ENCODE measurements around the gene PIEZO2.

The PIEZO2 gene

DNA sequence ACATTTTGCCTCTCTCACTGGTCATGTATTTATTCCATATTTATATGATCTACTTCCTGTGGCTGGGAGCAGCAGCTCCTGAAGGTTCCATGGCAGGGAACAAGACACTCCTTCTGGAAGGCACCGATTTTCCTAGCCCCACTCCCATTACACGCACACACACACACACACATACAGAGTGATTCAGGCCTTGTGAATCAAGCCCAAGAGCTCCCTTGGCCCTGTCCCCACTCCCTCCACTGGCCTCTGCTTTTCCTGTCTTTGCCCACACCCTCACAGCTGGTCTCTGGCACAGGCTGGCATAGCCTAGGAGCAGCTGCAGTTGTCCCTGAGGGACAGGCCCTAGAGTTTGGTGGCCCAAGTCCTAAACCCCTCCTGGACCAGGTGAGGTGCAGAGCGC is 421.9 kb downstream of the PIEZO2 start:
- Histone ChIP-seq H3K9me3 (peaks cover 13% of the 10 kb centered on the region; the same call in 1 of the 2 replicates), H4K20me1 (no peaks in the 10 kb centered on the region), H3K27ac (no peak overlapping the region), H3K4me1 (no peaks in the 10 kb centered on the region), H3K27me3 (no peaks in the 10 kb centered on the region), H3K9ac (no peak overlapping the region), H3K36me3 (no peaks in the 10 kb centered on the region), H3K4me2 (no peak overlapping the region), H3K4me3 (no peak overlapping the region)
- no peak for TF ChIP-seq Cebpa-rat (IDR thresholded peaks at IDR 0.05)

DNA sequence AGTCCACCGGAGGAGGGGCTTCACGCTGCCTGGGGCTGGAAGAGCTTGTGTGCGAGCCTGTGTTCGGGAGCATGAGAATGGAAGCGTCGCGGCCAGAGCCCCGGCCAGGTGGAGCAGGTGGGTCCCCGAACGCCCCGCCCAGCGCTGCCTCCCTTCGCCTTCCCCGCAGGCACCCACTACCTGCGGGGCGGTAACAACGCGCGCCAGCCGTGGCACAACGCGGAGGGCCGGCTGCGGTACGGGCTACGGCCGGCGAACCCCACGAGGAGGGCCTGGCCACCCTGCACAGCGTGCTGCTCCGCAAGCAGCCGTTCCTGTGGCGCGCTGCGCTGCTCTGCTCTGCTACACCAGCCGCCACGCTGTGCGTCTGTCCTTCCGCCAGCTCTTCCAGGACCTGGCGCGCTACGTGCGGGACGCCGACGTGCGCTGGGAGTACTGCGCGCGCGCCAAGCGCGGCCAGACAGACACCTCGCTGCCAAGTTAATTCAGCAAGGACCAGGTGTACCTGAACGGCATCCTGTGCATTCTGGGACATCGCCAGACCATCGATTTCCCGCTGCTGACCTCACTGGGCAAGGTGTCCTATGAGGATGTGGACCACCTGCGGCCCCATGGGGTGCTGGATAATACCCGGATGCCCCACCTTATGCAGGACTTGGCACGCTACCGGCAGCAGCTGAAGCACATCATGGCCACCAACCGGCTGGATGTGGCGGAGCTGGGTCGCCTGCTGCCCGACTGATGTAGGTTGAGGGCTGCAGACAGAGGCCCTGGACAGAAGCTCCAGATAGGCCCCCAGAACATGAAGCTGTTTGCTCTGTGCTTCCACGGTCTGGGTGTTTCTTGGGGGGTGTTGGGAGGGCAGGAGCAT is 422.9 kb downstream of the PIEZO2 start:
- Histone ChIP-seq H4K20me1 (no peaks in the 10 kb centered on the region), H3K4me2 (no peak overlapping the region), H3K27me3 (no peaks in the 10 kb centered on the region), H3K4me1 (no peaks in the 10 kb centered on the region), H3K36me3 (no peaks in the 10 kb centered on the region), H3K4me3 (no peak overlapping the region), H3K9me3 (peaks cover 13% of the 10 kb centered on the region; the same call in 1 of the 2 replicates), H3K9ac (no peak overlapping the region), H3K27ac (no peak overlapping the region)
- no peak for TF ChIP-seq Cebpa-rat (IDR thresholded peaks at IDR 0.05)

DNA sequence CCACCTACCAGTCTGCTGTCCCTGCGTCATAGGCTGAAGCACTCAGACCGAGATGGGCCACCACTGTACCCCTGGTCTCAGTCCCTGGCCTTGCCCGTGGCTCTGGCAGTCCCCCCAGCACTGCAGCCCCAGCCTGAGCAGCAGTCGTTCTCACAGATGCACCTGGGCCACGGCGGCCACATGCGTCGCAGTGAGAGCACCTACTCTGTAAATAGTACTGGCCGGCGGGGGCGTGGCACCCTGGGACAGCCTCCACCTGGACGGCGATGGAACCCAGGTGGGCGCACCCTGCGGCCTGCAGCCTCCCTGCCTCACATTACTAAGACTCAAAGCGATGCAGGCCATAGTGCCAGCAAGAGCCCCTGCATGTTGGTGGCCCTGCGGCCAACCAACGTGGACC is 424.7 kb downstream of the PIEZO2 start:
- no peaks in the 10 kb centered on the region for H3K4me1 ChIP-seq
- no peak overlapping the region for H3K4me2 ChIP-seq
- H3K27me3 ChIP-seq, result no peaks in the 10 kb centered on the region
- TF ChIP-seq Cebpa-rat (IDR thresholded peaks at IDR 0.05), result no peak
- H3K9me3 ChIP-seq, result peaks cover 13% of the 10 kb centered on the region; the same call in 1 of the 2 replicates
- no peak overlapping the region for H3K4me3 ChIP-seq
- no peaks in the 10 kb centered on the region for H3K36me3 ChIP-seq
- H3K9ac ChIP-seq, result no peak overlapping the region
- no peaks in the 10 kb centered on the region for H4K20me1 ChIP-seq
- H3K27ac ChIP-seq, result no peak overlapping the region

DNA sequence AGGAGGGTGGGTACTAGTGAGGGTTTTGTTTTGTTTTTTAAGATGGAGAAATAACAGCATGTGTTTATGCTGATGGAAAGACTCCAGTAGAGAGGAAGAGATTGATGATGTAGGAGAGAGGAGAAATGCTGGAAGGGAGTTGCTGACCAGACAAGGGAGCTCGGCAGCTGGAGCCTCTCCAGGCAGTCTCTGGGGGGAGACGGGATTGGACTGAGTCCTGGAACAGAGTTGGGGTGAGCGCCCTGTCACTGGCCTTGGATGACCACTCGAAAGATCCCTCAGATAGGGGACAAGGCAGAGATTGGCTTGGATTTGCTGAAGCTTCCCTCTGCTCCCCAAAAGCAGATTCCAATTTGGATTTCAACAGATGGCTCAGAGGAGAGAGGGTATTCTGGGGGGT is 425.9 kb downstream of the PIEZO2 start:
- no peaks in the 10 kb centered on the region for H3K36me3 ChIP-seq
- H3K27me3 ChIP-seq, result no peaks in the 10 kb centered on the region
- no peak for TF ChIP-seq Cebpa-rat (IDR thresholded peaks at IDR 0.05)
- no peaks in the 10 kb centered on the region for H3K4me1 ChIP-seq
- peaks cover 13% of the 10 kb centered on the region; the same call in 1 of the 2 replicates for H3K9me3 ChIP-seq
- H4K20me1 ChIP-seq, result no peaks in the 10 kb centered on the region
- no peak overlapping the region for H3K27ac ChIP-seq
- no peak overlapping the region for H3K9ac ChIP-seq
- H3K4me2 ChIP-seq, result no peak overlapping the region
- no peak overlapping the region for H3K4me3 ChIP-seq

DNA sequence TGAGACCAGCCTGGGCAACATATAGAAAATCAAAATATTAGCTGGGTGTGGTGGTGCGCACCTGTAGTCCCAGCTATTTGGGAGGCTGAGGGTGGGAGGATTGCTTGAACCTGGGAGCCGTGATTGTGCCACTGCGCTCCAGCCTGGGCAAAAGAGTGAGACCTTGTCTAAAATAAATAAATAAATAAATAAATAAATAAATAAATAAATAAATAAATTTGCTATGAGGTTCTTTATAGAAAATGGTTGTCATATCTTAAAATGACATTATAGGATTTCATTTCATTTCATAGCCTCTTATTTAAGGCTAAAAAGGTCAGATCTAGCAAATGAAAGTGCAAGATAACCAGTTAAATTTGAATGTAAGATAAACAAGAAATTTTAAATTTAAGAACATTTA is 430.6 kb downstream of the PIEZO2 start:
- H3K9me3 ChIP-seq, result no peaks in the 10 kb centered on the region
- no peak overlapping the region for H3K27ac ChIP-seq
- H3K4me1 ChIP-seq, result no peaks in the 10 kb centered on the region
- no peak overlapping the region for H3K4me2 ChIP-seq
- H4K20me1 ChIP-seq, result no peaks in the 10 kb centered on the region
- H3K27me3 ChIP-seq, result no peaks in the 10 kb centered on the region
- TF ChIP-seq Cebpa-rat (IDR thresholded peaks at IDR 0.05), result no peak
- no peak overlapping the region for H3K9ac ChIP-seq
- H3K4me3 ChIP-seq, result no peak overlapping the region
- H3K36me3 ChIP-seq, result no peaks in the 10 kb centered on the region

DNA sequence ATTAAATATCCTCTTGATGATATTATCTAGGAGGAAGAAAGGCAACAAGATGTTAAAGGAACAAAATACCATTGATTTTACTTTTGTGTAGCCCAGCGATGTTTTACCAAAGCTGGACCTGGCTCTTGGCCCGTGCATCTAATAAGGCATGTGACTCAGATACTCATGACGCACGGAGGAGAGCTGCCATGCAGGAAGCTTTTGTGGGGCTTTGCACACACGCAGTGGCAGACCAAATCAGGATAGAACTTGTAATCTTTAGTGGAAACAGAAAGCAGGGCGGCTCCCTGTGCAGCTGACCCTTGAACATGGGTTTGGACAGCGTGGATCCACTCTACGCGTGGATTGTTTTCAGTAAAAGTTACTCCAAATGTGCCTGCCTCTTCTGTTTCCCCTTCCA is 433.6 kb downstream of the PIEZO2 start:
- no peaks in the 10 kb centered on the region for H4K20me1 ChIP-seq
- no peak for TF ChIP-seq Cebpa-rat (IDR thresholded peaks at IDR 0.05)
- no peak overlapping the region for H3K4me3 ChIP-seq
- H3K27me3 ChIP-seq, result no peaks in the 10 kb centered on the region
- no peaks in the 10 kb centered on the region for H3K9me3 ChIP-seq
- no peak overlapping the region for H3K27ac ChIP-seq
- H3K4me2 ChIP-seq, result no peak overlapping the region
- H3K4me1 ChIP-seq, result no peaks in the 10 kb centered on the region
- no peaks in the 10 kb centered on the region for H3K36me3 ChIP-seq
- no peak overlapping the region for H3K9ac ChIP-seq

DNA sequence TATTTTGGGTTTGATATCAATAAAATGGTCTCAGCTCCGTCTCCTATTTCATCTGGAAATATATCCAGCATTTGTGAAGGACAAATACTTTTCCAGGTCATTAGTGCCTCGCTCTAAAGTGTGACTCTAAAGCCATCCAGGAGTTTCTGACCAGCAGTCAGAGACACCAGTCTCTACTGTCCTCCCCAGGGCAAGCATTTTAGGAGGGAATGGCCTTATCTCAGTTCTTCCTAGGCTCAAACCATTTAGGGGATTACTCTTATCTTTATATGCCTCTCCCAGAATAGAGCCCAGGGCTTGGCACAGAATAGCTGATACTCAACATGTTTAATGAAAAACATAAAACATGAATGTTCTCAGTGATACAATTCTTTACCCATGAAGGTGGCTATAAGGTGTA is 436.0 kb downstream of the PIEZO2 start:
- TF ChIP-seq Cebpa-rat (IDR thresholded peaks at IDR 0.05), result no peak
- Histone ChIP-seq H3K4me3 (no peak overlapping the region), H3K27ac (no peak overlapping the region), H3K27me3 (no peaks in the 10 kb centered on the region), H3K36me3 (no peaks in the 10 kb centered on the region), H3K4me2 (no peak overlapping the region), H3K4me1 (no peaks in the 10 kb centered on the region), H3K9ac (no peak overlapping the region), H3K9me3 (no peaks in the 10 kb centered on the region), H4K20me1 (no peaks in the 10 kb centered on the region)

DNA sequence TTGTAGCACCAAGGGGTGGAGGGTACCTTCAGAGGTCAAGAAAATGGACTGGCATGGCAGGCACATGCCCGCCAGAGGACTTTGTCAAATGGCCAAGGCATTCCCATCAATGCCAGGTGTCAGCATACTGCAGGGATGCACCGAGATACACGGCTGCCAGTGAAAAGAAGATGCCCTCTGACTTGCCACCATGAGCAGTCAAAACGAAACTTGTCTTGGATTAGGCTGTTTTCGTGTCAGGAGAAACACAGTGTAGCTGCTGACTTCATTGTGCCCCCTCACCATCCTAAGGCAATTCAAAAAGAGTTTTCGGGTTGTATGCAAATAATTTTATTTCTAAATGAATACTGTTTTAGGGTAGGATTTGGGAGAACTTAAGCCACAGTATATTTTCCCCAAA is 442.1 kb downstream of the PIEZO2 start:
- no peak for TF ChIP-seq Cebpa-rat (IDR thresholded peaks at IDR 0.05)
- no peaks in the 10 kb centered on the region for H4K20me1 ChIP-seq
- no peaks in the 10 kb centered on the region for H3K4me1 ChIP-seq
- no peak overlapping the region for H3K27ac ChIP-seq
- H3K4me3 ChIP-seq, result no peak overlapping the region
- no peaks in the 10 kb centered on the region for H3K9me3 ChIP-seq
- no peaks in the 10 kb centered on the region for H3K36me3 ChIP-seq
- no peaks in the 10 kb centered on the region for H3K27me3 ChIP-seq
- H3K9ac ChIP-seq, result no peak overlapping the region
- no peak overlapping the region for H3K4me2 ChIP-seq

DNA sequence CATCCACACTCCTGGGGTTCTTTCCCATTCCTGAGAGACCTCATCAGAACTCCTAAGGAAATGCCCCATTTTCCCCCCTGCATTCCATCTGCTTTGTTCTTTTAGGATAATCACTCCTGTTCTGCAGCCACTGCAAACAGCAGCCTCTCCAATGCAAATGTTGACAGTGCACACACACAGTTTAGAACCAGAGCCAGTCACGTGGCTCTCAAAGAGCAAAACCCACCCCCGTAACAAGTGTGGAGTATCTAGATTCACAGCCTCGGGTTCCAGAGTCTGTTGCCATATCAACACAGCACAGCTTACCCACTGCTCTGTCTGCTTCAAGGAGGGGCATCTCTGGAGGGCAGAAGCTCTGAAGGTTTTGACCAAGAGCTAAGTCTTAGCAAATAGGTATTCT is 443.6 kb downstream of the PIEZO2 start:
- H3K9me3 ChIP-seq, result no peaks in the 10 kb centered on the region
- no peaks in the 10 kb centered on the region for H3K4me1 ChIP-seq
- no peak overlapping the region for H3K27ac ChIP-seq
- no peak overlapping the region for H3K4me2 ChIP-seq
- no peaks in the 10 kb centered on the region for H3K27me3 ChIP-seq
- H3K36me3 ChIP-seq, result no peaks in the 10 kb centered on the region
- TF ChIP-seq Cebpa-rat (IDR thresholded peaks at IDR 0.05), result no peak
- no peak overlapping the region for H3K4me3 ChIP-seq
- no peak overlapping the region for H3K9ac ChIP-seq
- H4K20me1 ChIP-seq, result no peaks in the 10 kb centered on the region

DNA sequence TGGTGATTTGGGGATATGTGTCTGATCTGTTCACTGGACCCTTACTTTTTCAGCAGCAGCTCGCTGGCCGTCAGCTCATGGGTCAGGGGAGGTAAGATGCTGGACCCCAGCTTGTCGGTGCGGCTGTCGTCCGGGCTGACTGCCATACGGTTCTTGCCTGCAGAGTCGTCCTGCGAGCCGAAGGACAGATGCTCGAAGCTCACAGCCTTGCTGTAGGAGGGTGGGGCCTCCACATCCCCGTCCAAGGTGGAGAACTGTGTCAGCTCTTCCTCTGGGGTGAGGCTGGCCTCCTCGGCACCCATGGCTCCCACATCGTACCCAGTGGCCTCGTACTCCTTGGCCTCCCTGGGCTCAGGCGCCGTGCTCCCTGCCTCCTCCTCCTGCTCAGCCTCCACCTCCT is 444.1 kb downstream of the PIEZO2 start:
- no peak for TF ChIP-seq Cebpa-rat (IDR thresholded peaks at IDR 0.05)
- no peak overlapping the region for H3K4me2 ChIP-seq
- no peaks in the 10 kb centered on the region for H4K20me1 ChIP-seq
- no peak overlapping the region for H3K4me3 ChIP-seq
- H3K9ac ChIP-seq, result no peak overlapping the region
- H3K27ac ChIP-seq, result no peak overlapping the region
- no peaks in the 10 kb centered on the region for H3K27me3 ChIP-seq
- H3K36me3 ChIP-seq, result no peaks in the 10 kb centered on the region
- no peaks in the 10 kb centered on the region for H3K9me3 ChIP-seq
- H3K4me1 ChIP-seq, result no peaks in the 10 kb centered on the region
